GM12892 (cell line): ENCODE results near the gene ZNF865.

Experiments used
- DNase-seq: peaks from one replicate; pipeline ENCODE4 v3.0.0; 2011; ENCODE audit not compliant: insufficient read length
- FAIRE-seq: peaks from 2 replicates; lab custom pipeline; 2011; peaks lifted over from hg19 to GRCh38; lab: Jason Lieb, UNC
- POLR2A ChIP-seq: IDR thresholded peaks from 2 replicates; pipeline ENCODE4 v1.6.1; 2011; ENCODE audit warnings: low read depth, low read length, control low read depth
- POLR2AphosphoS5 ChIP-seq: IDR thresholded peaks from 2 replicates; pipeline ENCODE4 v1.6.1; 2011; ENCODE audit warnings: low read depth, low read length, control low read depth
- TAF1 ChIP-seq: IDR thresholded peaks from 2 replicates; pipeline ENCODE4 v1.6.1; 2011; ENCODE audit warnings: low read depth, mild to moderate bottlenecking, control low read depth, low read length, borderline replicate concordance

ZNF865 gene

GRCh38 chr19:55640043-55640576 lies 34.7 kb downstream of the ZNF865 start:
- DNase-seq, result no peak
- TF ChIP-seq POLR2A (peak; percentile 55; the same call in 1 of the 2 replicates), TAF1 (no peak), POLR2AphosphoS5 (no peak)
- no peak for FAIRE-seq

- DNase-seq (peak; percentile 71), FAIRE-seq (peak; percentile 27)
- no peak for TF ChIP-seq TAF1
- no peak for TF ChIP-seq POLR2A
- no peak for TF ChIP-seq POLR2AphosphoS5
Observed at GRCh38 chr19:55640577-55641425, 35.4 kb downstream of the ZNF865 start, which contains the start of gene ZNF580. ZNF580 (plus strand) TSS chr19:55641002; CDS start chr19:55642509, 1,507 bp downstream.

GRCh38 chr19:55641426-55642152 lies 36.1 kb downstream of the ZNF865 start:
- TF ChIP-seq POLR2AphosphoS5, result no peak
- no peak for TF ChIP-seq POLR2A
- no peak for TF ChIP-seq TAF1
- DNase-seq, result no peak
- FAIRE-seq, result peak; percentile 40

- FAIRE-seq (no peak), DNase-seq (no peak)
- TF ChIP-seq POLR2A, result 0 out of 2 replicates have a peak, but pooled peaks have one; percentile 29
- no peak for TF ChIP-seq TAF1
- no peak; the same call in 1 of the 2 replicates for TF ChIP-seq POLR2AphosphoS5
Observed at GRCh38 chr19:55642153-55643002, 36.9 kb downstream of the ZNF865 start.

- TF ChIP-seq TAF1, result peak; percentile 62; the same call in 1 of the 2 replicates
- TF ChIP-seq POLR2AphosphoS5, result peak; percentile 4
- peak; percentile 53; the same call in 1 of the 2 replicates for TF ChIP-seq POLR2A
- FAIRE-seq, result peak; percentile 88
- DNase-seq, result peak; percentile 84
Observed at GRCh38 chr19:55643003-55643886, 37.8 kb downstream of the ZNF865 start, which contains the start of gene ZNF581. ZNF581 (plus strand) TSS chr19:55643649; CDS start chr19:55644572, 923 bp downstream.

GRCh38 chr19:55643887-55644176 lies 38.4 kb downstream of the ZNF865 start:
- TF ChIP-seq TAF1 (no peak), POLR2A (no peak), POLR2AphosphoS5 (no peak)
- DNase-seq (no peak), FAIRE-seq (no peak)

GRCh38 chr19:55644191-55644833 lies 38.9 kb downstream of the ZNF865 start:
- FAIRE-seq (no peak), DNase-seq (no peak)
- TF ChIP-seq POLR2AphosphoS5 (no peak), TAF1 (no peak), POLR2A (no peak)

DNA sequence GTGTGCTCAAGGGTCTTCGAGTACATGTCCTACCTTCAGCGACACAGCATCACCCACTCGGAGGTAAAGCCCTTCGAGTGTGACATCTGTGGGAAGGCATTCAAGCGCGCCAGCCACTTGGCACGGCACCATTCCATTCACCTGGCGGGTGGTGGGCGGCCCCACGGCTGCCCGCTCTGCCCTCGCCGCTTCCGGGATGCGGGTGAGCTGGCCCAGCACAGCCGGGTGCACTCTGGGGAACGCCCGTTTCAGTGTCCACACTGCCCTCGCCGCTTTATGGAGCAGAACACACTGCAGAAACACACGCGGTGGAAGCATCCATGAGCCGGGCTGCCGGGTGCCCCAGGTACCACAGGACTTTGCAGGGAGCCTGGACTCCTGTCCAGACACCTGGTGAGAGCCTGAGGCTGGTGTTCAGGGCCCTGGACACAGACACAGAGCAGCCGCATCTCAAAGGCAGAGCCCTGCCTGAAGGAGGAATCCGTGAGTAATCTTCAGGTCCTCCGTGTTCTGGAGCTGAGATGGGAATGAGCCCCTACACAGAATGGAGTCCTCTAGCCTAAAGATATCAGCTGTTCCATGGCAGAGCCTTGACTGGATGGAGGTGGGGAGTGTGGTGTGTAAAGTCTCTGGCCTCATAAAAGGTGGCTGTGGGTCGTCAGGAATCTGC lies 39.5 kb downstream of the ZNF865 start:
- DNase-seq (no peak), FAIRE-seq (no peak)
- TF ChIP-seq POLR2A (no peak), TAF1 (no peak), POLR2AphosphoS5 (no peak)

DNA sequence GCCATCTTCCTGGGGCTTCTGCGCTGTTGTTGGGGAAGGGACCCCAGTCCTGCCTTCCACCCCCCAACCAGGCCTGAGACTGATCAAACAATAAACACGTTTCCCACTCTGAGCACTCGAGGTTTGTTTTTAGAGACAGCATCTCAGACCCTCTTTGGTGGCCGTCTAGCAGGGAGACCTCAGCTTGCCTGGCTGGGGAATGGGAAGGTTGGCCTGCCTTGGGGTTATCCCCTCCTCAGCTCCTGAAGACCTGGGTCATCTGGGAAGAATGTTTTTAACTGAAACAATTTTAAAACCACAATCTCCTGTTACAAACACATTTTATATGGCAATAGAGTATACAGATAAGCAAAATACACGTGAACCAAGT lies 40.0 kb downstream of the ZNF865 start:
- DNase-seq, result no peak
- TF ChIP-seq POLR2AphosphoS5, result no peak
- TF ChIP-seq POLR2A, result no peak
- FAIRE-seq, result no peak
